ENCODE measurements around the gene KLHL40.
A peak's percentile ranks its signal among the peaks of the same experiment; 100 is the strongest.

Gene KLHL40

DNA sequence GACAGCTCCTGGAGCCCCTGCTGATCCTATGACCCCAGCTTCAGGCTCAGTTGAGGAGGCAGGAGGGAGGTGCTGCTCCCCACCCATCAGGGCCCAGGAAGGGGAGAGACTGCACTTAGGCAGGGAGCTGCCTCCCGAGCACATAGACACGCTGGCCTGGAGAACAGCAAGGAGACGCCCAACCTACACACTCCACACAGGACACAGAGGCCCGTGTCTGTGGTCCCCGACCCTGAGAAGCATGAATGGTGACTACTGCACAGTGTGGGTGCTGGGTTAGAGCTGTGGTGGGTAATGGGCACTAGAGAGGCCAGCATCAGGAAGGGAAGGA, 18.3 kb downstream of the KLHL40 start:
- Histone ChIP-seq H3K36me3 (replicated peaks) (no peaks in the 10 kb centered on the region), H3K4me1 (no peaks in the 10 kb centered on the region), H3K4me3 (no peak overlapping the region), H3K9me3 (no peaks in the 10 kb centered on the region), H3K27me3 (ENCODE audit: low read depth) (peaks cover 27% of the 10 kb centered on the region)
- in situ Hi-C loops (cut with MboI; ENCODE audit: low sequenced_read_pairs) = no loop called here
- DNase-seq (ENCODE audit: low spot score in 2 of 2) = peak in 1 of 2 experiments; percentile 5

DNA sequence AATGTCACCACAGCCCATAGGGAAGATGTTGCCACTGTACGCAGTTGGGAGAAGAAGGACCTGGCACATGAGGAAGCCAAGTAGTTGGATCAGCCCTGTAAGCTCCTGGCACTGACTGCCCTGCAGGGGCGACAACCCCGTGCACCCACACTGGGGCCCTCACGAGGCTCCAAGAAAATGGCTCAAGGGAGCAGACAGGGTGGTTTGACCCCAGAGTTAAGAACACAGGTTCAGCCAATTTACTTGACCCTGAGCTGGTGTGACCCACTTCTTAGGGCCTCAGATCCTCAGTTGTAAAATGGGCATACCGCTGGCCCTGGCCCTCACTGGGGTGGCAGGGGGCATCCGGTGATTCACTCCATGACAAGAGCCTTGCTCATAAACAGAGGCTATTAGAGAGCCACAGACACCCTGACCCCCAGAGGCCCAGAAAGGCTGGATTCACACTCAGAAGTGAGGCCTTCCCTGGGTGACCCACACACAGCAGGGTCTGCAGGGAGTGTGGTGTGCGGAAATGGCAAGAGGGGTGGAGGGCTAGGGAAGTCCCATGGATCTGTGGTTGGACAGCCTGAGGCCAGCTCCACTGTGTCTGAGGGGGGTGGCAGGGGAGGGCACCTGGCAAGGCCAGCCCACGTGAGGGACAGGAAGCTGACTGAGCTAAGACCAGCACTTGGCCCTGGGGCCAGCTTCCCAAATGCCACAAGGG, 19.0 kb downstream of the KLHL40 start:
- DNase-seq (ENCODE audit: low spot score in 2 of 2) = peak in 1 of 2 experiments; percentile 1
- H3K36me3 ChIP-seq (replicated peaks) = no peaks in the 10 kb centered on the region
- no peaks in the 10 kb centered on the region for H3K4me1 ChIP-seq
- H3K4me3 ChIP-seq = no peak overlapping the region
- H3K9me3 ChIP-seq = no peaks in the 10 kb centered on the region
- H3K27me3 ChIP-seq (ENCODE audit: low read depth) = peaks cover 27% of the 10 kb centered on the region
- in situ Hi-C loops (cut with MboI; ENCODE audit: low sequenced_read_pairs) = no loop called here

DNA sequence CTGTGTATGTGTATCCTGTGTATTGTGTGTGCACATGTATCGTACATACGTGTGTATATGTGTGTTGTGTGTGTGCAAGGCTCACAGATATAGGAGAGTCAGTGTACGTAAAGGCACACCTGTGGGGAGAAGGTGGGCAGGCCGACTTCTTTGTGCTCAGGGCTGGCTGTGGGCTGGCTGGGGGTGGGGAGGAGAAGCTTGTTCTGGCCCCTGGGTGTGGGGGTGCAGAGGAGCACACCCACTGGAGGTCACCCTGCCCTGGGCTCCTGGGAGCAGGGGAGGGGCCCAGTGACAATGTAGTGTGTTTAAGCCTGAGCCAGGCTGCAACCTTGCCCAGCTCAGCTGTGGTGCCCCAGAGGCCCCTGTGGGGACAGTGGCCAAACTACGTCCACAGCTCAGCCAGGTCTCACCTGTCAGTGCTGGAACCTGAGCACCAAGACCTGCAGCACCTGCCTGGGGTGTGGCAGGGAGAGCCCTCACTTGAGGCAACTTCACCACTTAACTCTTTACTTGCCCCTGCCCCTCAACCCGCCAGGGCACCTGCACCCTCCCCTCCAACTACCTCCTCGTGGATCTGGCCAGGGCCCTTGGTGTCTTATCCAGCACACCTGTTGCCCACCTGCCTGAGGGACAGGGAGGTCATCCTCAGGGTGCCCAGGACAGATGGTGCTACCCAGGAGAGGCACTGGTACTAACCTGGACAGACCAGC, 19.9 kb downstream of the KLHL40 start:
- no peak overlapping the region for H3K4me3 ChIP-seq
- H3K27me3 ChIP-seq (ENCODE audit: low read depth) = peaks cover 27% of the 10 kb centered on the region
- H3K4me1 ChIP-seq = no peaks in the 10 kb centered on the region
- H3K36me3 ChIP-seq (replicated peaks) = no peaks in the 10 kb centered on the region
- H3K9me3 ChIP-seq = no peaks in the 10 kb centered on the region
- DNase-seq (ENCODE audit: low spot score in 2 of 2) = peak in 1 of 2 experiments; percentile 6
- in situ Hi-C loops (cut with MboI; ENCODE audit: low sequenced_read_pairs) = no loop called here

DNA sequence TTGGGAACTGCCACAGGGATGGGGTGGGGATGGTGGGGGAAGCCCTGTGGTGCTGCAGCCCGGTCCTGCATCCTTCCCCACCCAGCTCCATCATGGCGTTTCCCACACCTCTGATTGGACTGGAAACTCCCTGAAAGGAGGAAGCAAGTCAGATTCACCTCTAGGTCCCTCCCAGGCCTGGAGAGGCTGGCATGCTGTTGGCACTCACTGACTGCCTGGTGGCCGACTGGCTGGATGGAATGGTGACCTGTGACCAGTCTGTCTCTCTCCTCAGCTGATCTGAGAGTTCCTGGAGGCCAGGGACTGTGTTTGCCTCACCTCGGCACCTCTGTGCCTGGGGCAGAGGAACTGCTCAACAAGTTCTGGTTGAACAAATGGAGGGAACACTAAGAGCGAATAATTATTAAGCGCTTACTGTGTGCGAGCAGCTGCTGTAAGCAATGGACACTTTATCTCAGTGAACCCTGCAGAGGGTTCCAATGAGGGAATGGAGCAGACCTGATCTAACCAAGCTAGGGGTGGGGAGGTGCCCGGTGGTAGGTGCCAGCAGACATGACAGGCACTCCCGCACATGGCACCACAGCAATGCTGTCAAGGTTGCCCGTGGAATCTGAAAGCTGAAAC, 20.7 kb downstream of the KLHL40 start:
- Histone ChIP-seq H3K4me1 (no peaks in the 10 kb centered on the region), H3K27me3 (ENCODE audit: low read depth) (peaks cover 26% of the 10 kb centered on the region), H3K9me3 (no peaks in the 10 kb centered on the region), H3K4me3 (no peak overlapping the region), H3K36me3 (replicated peaks) (no peaks in the 10 kb centered on the region)
- in situ Hi-C loops (cut with MboI; ENCODE audit: low sequenced_read_pairs) = no loop called here
- peak in 1 of 2 experiments; percentile 3 for DNase-seq (ENCODE audit: low spot score in 2 of 2)

DNA sequence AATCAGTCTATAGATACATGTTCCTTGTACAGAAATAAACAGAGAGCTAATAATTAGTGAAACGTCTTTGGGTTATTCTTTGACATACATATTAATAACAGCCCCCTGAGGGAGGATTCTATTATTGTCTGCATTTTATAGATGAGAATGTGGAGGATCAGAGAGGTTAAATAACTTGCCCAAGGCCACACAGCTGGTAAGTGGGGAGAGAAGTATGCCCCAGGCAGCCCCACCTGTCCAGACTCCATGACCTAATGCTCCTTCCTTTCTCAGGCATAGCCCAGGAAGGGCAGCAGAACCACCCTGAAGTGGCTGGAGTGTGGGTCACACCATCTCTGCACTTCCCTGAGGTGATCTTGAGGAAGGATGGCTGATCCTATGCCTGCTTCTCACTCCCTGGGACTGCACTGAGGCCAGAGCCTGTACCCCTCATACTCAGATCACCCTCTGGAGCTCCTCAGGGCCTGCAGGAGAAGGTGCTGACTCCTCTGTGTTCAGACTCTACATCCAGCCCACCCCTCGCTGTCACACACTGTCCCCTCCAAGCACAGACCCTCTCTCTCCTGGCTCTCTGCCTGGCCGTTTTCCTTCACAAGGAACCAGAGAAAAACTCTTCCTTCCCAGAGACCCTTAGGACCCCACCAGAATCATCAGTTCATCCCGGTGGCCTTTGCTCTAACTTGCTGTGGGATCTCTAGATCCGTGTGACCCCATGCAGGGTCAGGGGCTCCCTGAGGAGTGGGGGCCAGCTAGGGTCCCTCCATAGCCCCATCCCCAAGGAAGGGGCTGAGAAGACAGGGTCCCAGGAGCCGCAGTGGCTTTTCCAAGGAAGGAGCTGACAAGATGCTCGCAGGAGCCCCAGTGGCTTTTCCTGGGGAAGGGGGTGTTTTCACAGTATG, 21.6 kb downstream of the KLHL40 start:
- H3K27me3 ChIP-seq (ENCODE audit: low read depth) = peaks cover 25% of the 10 kb centered on the region
- no peaks in the 10 kb centered on the region for H3K9me3 ChIP-seq
- in situ Hi-C loops (cut with MboI; ENCODE audit: low sequenced_read_pairs) = no loop called here
- no peak overlapping the region for H3K4me3 ChIP-seq
- peak in 1 of 2 experiments; percentile 4 for DNase-seq (ENCODE audit: low spot score in 2 of 2)
- H3K36me3 ChIP-seq (replicated peaks) = no peaks in the 10 kb centered on the region
- no peaks in the 10 kb centered on the region for H3K4me1 ChIP-seq

DNA sequence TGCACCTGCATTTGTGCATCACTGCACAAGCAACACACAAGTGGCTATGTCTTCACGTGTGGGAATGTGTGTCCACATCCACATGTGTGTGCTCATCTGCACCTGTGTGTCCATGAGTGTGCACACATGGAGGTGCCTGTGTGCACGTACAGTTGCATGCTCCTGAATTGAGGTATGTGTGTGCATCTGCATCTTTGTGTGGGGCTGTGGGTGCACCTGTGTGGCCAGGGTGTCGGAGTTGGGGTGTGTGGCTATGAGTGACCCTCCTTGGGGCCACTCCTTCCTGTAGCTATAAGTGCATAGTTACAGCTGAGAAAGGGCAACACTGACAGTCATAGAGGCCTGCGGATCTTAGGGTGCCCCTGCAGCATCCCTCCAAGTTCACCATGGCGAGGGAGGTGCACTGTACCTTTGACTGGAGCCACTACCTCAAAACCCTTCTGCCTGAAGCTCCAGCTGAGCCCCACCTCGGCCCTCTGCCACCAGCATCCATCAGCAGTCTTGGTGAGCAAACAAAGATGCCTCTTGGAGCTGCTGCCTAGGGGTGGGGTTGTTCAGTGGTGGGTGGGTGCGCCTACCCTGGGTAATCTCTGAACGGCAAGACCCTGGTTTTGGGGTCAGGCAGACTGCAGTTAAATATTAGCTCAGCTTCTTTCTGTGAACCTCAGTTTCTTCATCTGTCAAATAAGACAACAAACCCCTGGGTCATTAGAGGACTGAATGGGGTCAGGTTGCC, 22.5 kb downstream of the KLHL40 start:
- in situ Hi-C loops (cut with MboI; ENCODE audit: low sequenced_read_pairs) = no loop called here
- Histone ChIP-seq H3K4me3 (no peak overlapping the region), H3K36me3 (replicated peaks) (no peaks in the 10 kb centered on the region), H3K4me1 (no peaks in the 10 kb centered on the region), H3K9me3 (no peaks in the 10 kb centered on the region), H3K27me3 (ENCODE audit: low read depth) (peaks cover 26% of the 10 kb centered on the region)
- peak in 1 of 2 experiments; percentile 4 for DNase-seq (ENCODE audit: low spot score in 2 of 2)

DNA sequence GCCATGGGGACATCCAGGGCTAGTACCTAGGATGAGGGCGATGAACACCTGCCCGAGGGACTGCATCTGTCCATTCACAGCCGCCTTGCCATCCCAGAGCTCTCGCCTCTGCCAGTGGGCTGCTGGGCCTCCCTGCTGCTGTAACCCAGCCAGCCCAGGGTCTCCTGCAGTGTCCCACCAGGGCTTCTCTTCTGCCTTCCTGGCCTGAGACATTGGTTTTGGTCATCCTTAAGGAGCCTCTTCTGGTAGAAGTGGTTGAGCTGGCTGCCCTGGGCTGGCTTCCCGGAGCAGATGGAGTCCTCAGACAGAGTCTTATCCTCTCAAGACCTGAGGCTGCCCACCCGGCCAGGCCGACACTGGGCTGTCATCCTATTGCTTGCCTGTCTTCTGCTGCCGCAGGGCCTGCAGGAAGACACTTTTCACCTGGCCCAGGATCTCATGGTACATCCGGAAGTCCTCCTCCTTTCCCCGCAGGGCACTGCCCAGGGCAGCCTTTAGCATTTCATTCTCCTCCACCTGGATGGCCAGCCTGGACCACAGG, 23.3 kb downstream of the KLHL40 start:
- H3K4me3 ChIP-seq = no peak overlapping the region
- in situ Hi-C loops (cut with MboI; ENCODE audit: low sequenced_read_pairs) = no loop called here
- peaks cover 3% of the 10 kb centered on the region for H3K4me1 ChIP-seq
- peak in 1 of 2 experiments; percentile 2 for DNase-seq (ENCODE audit: low spot score in 2 of 2)
- H3K27me3 ChIP-seq (ENCODE audit: low read depth) = peaks cover 29% of the 10 kb centered on the region
- no peaks in the 10 kb centered on the region for H3K9me3 ChIP-seq
- no peaks in the 10 kb centered on the region for H3K36me3 ChIP-seq (replicated peaks)

DNA sequence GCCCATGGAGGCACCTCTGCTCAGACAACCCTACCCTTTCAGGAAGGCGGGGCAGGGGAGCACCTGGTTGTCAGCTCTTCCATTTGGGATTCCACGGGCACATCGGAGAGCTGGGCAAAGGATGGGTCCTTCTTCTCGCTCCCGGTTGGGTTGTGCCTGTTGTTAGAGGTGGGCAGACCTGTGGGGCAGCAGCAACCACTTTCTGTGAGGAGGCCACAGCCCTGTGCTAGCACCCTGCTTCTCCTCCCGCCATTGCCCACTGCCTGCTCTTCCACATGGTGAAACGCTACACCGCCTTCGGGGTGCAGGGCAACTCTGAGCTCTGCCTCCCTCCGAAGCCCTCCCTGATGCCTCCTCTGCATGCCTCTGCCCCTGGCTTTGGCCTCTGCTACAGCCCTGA, 24.3 kb downstream of the KLHL40 start:
- no peaks in the 10 kb centered on the region for H3K36me3 ChIP-seq (replicated peaks)
- no peak for DNase-seq (ENCODE audit: low spot score in 2 of 2)
- H3K9me3 ChIP-seq = no peaks in the 10 kb centered on the region
- H3K4me1 ChIP-seq = peaks cover 9% of the 10 kb centered on the region
- H3K4me3 ChIP-seq = no peak overlapping the region
- in situ Hi-C loops (cut with MboI; ENCODE audit: low sequenced_read_pairs) = no loop called here
- H3K27me3 ChIP-seq (ENCODE audit: low read depth) = peaks cover 29% of the 10 kb centered on the region

DNA sequence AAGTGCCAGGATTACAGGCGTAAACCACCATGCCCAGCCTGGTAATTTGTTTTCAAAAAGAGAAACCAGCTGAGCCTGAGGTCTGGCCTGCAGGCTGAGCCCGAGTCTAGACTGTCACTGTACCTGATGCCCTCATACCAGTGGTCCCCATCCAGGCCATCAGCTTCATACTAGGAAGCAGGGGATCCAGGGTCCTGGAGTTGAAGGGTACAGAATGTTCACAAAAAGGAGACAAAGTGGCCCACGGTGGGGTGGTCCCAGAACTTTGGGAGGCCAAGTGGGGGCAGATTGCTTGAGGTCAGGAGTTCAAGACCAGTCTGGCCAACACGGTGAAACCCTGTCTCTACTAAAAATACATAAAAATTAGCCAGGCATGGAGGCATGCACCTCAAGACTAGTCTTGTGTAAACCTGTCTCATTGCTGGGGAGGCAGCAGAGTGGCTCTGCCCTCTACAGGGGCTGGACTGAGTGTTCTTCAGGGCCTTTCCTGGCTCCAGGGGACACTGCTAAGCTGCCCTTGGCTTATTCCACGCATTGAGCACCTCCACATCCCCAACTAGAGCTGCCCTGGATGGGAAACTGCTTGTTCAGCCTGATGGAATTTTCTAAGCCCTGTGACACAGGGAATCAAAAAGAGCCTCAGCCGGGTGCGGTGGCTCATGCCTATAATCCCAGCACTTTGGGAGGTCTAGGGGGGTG, 25.1 kb downstream of the KLHL40 start:
- peaks cover 29% of the 10 kb centered on the region for H3K27me3 ChIP-seq (ENCODE audit: low read depth)

DNA sequence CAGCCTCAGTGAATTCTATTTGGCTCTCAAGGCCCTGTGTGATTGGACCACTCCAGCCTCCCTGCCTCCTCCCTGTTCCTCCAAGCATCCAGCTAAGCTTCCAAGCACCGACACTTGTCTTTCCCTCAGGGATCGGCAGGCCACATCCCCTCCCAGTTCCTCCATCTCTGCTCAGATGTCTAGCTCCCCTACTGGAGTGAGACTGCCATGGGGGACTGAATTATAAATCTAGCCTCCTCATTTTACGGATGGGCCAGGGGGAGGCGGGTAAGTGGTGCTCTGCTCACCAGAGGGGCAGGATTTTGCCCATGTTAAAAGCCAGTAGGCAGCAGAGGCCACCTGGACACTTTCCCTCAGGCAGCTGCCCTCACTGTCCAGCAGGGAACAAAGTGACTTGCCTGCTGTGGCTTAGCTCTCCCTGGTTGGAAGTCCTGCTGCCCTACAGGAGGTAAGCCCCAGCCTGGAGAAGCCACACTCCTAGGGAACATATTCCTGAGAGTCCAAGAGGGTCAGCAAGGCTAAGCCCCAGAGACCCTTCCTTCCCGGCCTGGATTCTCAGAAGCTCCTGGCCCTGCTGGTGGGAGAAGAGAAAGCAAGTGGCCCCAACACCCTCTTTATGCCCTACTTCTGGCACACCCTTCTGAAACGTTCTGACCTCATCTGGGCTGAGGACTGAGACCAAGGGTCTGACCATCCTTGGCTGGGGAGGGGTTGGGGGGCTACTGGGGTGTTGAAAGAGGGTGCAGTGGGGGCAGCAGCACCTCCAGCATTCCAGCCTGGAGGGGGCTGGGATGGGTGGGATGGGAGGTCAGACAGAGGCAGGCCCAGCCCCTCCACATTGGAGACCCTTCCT, 26.4 kb downstream of the KLHL40 start:
- Histone ChIP-seq H3K27me3 (ENCODE audit: low read depth) (peaks cover 27% of the 10 kb centered on the region), H3K4me3 (no peak overlapping the region), H3K4me1 (peaks cover 10% of the 10 kb centered on the region), H3K9me3 (no peaks in the 10 kb centered on the region), H3K36me3 (replicated peaks) (no peaks in the 10 kb centered on the region)
- DNase-seq (ENCODE audit: low spot score in 2 of 2) = peak in 1 of 2 experiments; percentile 12
- in situ Hi-C loops (cut with MboI; ENCODE audit: low sequenced_read_pairs) = no loop called here

More for the DNA sequence above, 25.1 kb downstream of the KLHL40 start:
- H3K4me3 ChIP-seq = no peak overlapping the region
- peak in 1 of 2 experiments; percentile 2 for DNase-seq (ENCODE audit: low spot score in 2 of 2)
- no peaks in the 10 kb centered on the region for H3K9me3 ChIP-seq
- no peaks in the 10 kb centered on the region for H3K36me3 ChIP-seq (replicated peaks)
- in situ Hi-C loops (cut with MboI; ENCODE audit: low sequenced_read_pairs) = no loop called here
- peaks cover 10% of the 10 kb centered on the region for H3K4me1 ChIP-seq

DNA sequence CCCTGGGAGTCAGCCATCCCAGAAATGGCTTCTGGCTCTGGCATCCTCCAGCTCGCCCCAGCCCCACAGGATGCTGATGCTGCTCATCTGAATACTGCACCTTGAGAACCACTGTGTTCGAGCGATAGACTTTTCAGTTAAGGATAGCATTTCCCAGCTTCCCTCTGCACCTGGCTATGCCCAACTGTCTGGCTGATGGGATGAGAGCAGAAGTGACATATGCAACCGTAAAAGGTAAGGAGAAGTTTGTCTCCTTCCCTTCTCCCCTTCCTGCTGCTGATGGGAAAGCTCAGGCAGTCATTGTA, 27.0 kb downstream of the KLHL40 start:
- DNase-seq (ENCODE audit: low spot score in 2 of 2) = no peak
- peaks cover 10% of the 10 kb centered on the region for H3K4me1 ChIP-seq
- H3K36me3 ChIP-seq (replicated peaks) = no peaks in the 10 kb centered on the region
- no peak overlapping the region for H3K4me3 ChIP-seq
- in situ Hi-C loops (cut with MboI; ENCODE audit: low sequenced_read_pairs) = no loop called here
- no peaks in the 10 kb centered on the region for H3K9me3 ChIP-seq
- peaks cover 24% of the 10 kb centered on the region for H3K27me3 ChIP-seq (ENCODE audit: low read depth)
